ENCODE results near the gene CGB5. TPM values are rescaled to one million over a fixed set of nuclear protein-coding genes. Genes with fewer than 3 reads are reported as not detected.
"Not testable (repeated sequence)": the region's sequence is repeated elsewhere in the genome, so short reads cannot be mapped to it uniquely, and the experiment has no call there.

CGB5 gene
- polyA plus RNA-seq, 1 of the 3 experiments (the other 2 are of a cell fraction) = 0.16 TPM

DNA sequence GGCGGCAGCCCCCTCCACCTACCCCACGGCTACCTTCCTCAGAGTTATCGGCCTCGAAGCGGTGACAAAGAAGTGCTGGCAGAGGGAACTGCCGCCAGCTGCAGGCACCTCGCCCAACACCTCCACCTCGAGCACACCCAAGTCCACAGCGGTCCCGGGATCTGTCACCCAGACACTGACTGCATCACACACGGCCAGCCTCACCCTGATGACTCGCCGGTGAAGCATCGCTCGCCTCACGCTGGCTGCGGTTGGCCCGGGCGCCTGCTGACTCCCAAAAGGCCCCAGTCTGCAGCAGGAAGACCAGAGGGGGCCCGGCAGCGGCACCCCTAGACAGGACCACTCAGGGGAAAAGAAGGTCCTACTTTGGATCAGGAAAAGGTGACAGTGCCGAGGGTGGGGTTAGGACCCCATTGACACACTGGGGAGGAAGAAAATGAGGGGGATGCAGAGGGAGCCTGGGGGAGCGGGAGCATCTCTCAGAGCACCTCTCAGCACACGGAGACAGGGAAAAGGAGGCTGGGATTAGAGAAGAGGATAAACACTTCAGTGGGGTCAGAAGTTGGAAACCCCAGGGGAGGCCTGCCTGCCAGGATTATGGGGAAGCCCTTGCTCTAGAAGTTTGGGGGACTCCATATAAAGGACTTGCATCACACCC, 6.9 kb downstream of the CGB5 start:
- H4K20me1 ChIP-seq (ENCODE audit: insufficient read depth); H3K9me3 ChIP-seq; H3K27me3 ChIP-seq (ENCODE audit: insufficient read depth); DNase-seq; H3K79me2 ChIP-seq (ENCODE audit: insufficient read depth); POLR2A ChIA-PET; H3K36me3 ChIP-seq (replicated peaks in 1 of 2; ENCODE audit: control insufficient read depth in 1 of 2, insufficient read depth in 2 of 2, low read length in 1 of 2); H3K9me2 ChIP-seq; H3K9ac ChIP-seq; H3K4me3 ChIP-seq (ENCODE audit: low read depth in 2 of 2, low read length in 1 of 2); H3K4me1 ChIP-seq (ENCODE audit: control insufficient read depth in 1 of 2, insufficient read depth in 2 of 2, low read depth in 1 of 2, low read length in 1 of 2); H3F3A ChIP-seq (replicated peaks; ENCODE audit: insufficient read depth): not testable (repeated sequence)
- WGBS (ENCODE audit: low lambda C conversion rate) = 40% methylated on average over 5 of the region's 24 CpGs
- Histone ChIP-seq H3K27ac (ENCODE audit: low read depth in 2 of 2, low read length in 1 of 2) (peak overlapping the region in 1 of 2 experiments; percentile 44; a peak in 1 of 4 replicates), H2AFZ (ENCODE audit: low read depth) (peak overlapping the region; percentile 46; the same call in 1 of the 2 replicates), H3K4me2 (peak overlapping the region; percentile 37; the same call in 1 of the 2 replicates)
- TF ChIP-seq FOSL2 (IDR thresholded peaks at IDR 0.05; ENCODE audit: borderline replicate concordance, low read depth) = peak; percentile 30; the same call in 1 of the 2 replicates
- CTCF ChIA-PET = interaction anchor here (1.0 kb wide), 1 partner anchor 9 kb away, joined by 3 read pairs; no protein-coding TSS in a partner anchor

- DNase-seq = peak; percentile 91
- TF ChIP-seq EP300 (IDR thresholded peaks at IDR 0.05; ENCODE audit: borderline replicate concordance in 1 of 2, low read depth in 1 of 2, low read length in 1 of 2) (no peak), EZH2phosphoT487 (IDR thresholded peaks at IDR 0.05; ENCODE audit: borderline replicate concordance, low read depth) (no peak), RAD21 (IDR thresholded peaks at IDR 0.05; ENCODE audit: low read length) (no peak), REST (IDR thresholded peaks at IDR 0.05; ENCODE audit: low read depth, low read length) (no peak), TAF1 (IDR thresholded peaks at IDR 0.05; ENCODE audit: borderline replicate concordance, low read depth, low read length) (0 out of 2 replicates have a peak, but pooled peaks have one; percentile 29), MXI1 (IDR thresholded peaks at IDR 0.05; ENCODE audit: low read depth, low read length) (peak; percentile 22; the same call in 1 of the 2 replicates), NFIC (IDR thresholded peaks at IDR 0.05; ENCODE audit: borderline replicate concordance) (no peak), MEF2A (IDR thresholded peaks at IDR 0.05; ENCODE audit: borderline replicate concordance, low read depth) (no peak), GABPA (IDR thresholded peaks at IDR 0.05; ENCODE audit: low read depth) (no peak), SIN3A (IDR thresholded peaks at IDR 0.05; ENCODE audit: borderline replicate concordance, low read depth, low read length) (no peak), CTCF (IDR thresholded peaks at IDR 0.05) (peak; percentile 39), CHD2 (IDR thresholded peaks at IDR 0.05; ENCODE audit: low read length, partially characterized antibody) (no peak), TEAD4 (IDR thresholded peaks at IDR 0.05; ENCODE audit: borderline replicate concordance, insufficient read depth) (no peak), GATA2 (CRISPR knock-in tag; IDR thresholded peaks at IDR 0.05) (no peak), RFX5 (IDR thresholded peaks at IDR 0.05; ENCODE audit: low read length) (no peak)
- TF ChIP-seq, protein P1, sequence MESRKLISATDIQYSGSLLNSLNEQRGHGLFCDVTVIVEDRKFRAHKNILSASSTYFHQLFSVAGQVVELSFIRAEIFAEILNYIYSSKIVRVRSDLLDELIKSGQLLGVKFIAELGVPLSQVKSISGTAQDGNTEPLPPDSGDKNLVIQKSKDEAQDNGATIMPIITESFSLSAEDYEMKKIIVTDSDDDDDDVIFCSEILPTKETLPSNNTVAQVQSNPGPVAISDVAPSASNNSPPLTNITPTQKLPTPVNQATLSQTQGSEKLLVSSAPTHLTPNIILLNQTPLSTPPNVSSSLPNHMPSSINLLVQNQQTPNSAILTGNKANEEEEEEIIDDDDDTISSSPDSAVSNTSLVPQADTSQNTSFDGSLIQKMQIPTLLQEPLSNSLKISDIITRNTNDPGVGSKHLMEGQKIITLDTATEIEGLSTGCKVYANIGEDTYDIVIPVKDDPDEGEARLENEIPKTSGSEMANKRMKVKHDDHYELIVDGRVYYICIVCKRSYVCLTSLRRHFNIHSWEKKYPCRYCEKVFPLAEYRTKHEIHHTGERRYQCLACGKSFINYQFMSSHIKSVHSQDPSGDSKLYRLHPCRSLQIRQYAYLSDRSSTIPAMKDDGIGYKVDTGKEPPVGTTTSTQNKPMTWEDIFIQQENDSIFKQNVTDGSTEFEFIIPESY (IDR thresholded peaks at IDR 0.05; ENCODE audit: borderline replicate concordance, low read depth) = no peak
Measured at GRCh38 chr19:49056101-49056901, 12.7 kb downstream of the CGB5 start.

More at GRCh38 chr19:49056101-49056901, 12.7 kb downstream of the CGB5 start:
- Histone ChIP-seq H3K9me3 (no peaks in the 10 kb centered on the region), H3K27me3 (ENCODE audit: insufficient read depth) (no peaks in the 10 kb centered on the region), H3K79me2 (ENCODE audit: insufficient read depth) (peaks cover 48% of the 10 kb centered on the region), H3K4me3 (ENCODE audit: low read depth in 2 of 2, low read length in 1 of 2) (peak overlapping the region; percentile 55 to 71), H3K9me2 (no peaks in the 10 kb centered on the region), H3K36me3 (replicated peaks in 1 of 2; ENCODE audit: control insufficient read depth in 1 of 2, insufficient read depth in 2 of 2, low read length in 1 of 2) (no peaks in the 10 kb centered on the region), H3F3A (replicated peaks; ENCODE audit: insufficient read depth) (peaks cover 14% of the 10 kb centered on the region), H3K4me2 (peak overlapping the region; percentile 93), H2AFZ (ENCODE audit: low read depth) (peak overlapping the region; percentile 82), H3K4me1 (ENCODE audit: control insufficient read depth in 1 of 2, insufficient read depth in 2 of 2, low read depth in 1 of 2, low read length in 1 of 2) (peaks cover 0 to 15% of the 10 kb centered on the region in 2 experiments; a peak in 2 of 4 replicates), H4K20me1 (ENCODE audit: insufficient read depth) (no peaks in the 10 kb centered on the region), H3K27ac (ENCODE audit: low read depth in 2 of 2, low read length in 1 of 2) (peak overlapping the region in 1 of 2 experiments; percentile 40; a peak in 1 of 4 replicates), H3K9ac (peak overlapping the region; percentile 62; the same call in 1 of the 2 replicates)
- 5% methylated on average over 22 of the region's 63 CpGs for WGBS (ENCODE audit: low lambda C conversion rate)
- ChIA-PET CTCF (interaction anchor here (0.9 to 3.2 kb wide), 5 partner anchors 13 to 169 kb away, joined by 4 to 13 read pairs (median 6); no protein-coding TSS in a partner anchor), POLR2A (no interaction called here)

Measured in SK-N-SH (cell line).